Measurements from ENCODE around the gene NSD1.
"Not testable (repeated sequence)": the region's sequence is repeated elsewhere in the genome, so short reads cannot be mapped to it uniquely, and the experiment has no call there.

NSD1 gene

DNA sequence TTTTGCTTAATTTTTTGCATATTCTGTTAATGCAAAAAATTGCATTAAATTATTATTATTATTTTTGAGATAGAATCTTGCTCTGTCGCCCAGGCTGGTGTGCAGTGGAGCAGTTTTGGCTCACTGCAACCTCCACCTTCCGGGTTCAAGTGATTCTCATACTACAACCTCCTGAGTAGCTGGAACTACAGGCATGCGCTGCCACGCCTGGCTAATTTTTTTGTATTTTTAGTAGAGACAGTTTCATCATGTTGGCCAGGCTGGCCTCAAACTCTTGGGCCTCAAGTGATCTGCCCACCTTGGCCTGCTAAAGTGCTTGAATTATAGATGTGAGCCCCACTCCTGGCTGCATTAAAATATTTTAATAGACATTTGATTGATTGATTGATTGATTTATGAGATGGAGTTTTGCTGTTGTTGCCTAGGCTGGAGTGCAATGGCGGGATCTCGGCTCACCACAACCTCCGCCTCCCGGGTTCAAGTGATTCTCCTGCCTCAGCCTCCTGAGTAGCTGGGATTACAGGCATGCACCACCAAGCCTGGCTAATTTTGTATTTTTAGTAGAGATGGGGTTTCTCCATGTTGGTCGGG is 44.4 kb downstream of the NSD1 start:
- not testable (repeated sequence) for DNase-seq (ENCODE audit: low read depth)

DNA sequence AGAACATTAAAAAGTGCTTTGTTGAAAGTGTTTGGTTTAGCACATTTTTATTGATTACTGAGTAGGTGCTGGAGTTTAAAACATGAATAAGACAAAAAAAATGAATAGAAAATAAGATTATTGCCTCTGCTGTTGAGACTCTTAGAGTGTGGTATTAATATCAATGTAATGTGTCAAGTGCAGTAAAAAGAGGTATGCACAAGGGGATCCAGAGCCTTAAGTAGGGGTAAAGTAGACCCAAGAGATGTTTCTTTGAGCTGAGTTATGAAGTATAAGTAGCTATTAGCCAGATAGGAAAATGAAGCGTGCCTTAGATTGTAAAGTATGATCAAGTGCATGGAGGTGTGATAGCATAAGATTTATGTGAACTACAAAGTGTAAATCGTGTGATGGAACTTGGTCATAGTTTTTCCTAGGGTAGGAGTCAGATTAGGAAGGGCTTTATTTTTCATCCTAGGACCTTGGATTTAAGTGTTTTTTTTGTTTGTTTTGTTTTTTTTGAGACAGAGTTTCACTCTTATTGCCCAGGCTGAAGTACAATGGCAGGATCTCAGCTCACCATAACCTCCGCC is 45.2 kb downstream of the NSD1 start:
- DNase-seq (ENCODE audit: low read depth), result no peak

DNA sequence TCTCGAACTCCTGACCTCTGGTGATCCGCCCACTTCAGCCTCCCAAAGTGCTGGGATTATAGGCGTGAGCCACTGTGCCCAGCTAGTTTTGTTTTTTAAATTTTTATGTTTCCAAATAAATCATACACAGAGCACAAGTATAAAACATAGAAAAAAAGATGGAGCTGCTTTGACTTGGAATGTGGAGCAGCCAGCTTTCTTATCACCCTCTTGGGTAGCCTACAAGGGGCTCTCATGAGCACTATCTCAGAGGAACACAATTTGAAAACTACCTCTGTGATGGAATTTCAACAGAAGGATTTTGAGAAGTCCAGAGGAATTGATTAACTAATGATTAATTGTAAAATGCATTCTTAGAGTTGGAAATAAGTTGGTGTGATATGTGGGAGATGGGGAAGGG is 45.9 kb downstream of the NSD1 start:
- no peak for DNase-seq (ENCODE audit: low read depth)

DNA sequence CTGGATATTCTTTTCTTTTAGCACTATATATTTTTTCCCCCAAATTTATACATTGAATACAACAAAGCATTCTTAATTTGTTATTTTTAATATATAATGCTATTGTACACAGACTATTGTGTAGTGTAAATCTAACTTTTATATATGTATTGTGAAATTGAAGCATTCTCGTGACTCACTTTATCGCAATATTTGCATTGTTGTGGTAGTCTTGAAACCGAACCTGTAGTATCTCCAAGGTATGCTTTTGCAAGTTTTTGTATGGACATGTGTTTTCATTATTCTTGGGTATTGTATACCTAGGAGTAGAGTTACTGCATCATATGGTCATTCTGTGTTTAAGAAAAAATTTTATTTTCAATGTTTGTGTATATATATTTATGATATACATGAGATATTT is 49.6 kb downstream of the NSD1 start:
- DNase-seq (ENCODE audit: low read depth), result no peak

DNA sequence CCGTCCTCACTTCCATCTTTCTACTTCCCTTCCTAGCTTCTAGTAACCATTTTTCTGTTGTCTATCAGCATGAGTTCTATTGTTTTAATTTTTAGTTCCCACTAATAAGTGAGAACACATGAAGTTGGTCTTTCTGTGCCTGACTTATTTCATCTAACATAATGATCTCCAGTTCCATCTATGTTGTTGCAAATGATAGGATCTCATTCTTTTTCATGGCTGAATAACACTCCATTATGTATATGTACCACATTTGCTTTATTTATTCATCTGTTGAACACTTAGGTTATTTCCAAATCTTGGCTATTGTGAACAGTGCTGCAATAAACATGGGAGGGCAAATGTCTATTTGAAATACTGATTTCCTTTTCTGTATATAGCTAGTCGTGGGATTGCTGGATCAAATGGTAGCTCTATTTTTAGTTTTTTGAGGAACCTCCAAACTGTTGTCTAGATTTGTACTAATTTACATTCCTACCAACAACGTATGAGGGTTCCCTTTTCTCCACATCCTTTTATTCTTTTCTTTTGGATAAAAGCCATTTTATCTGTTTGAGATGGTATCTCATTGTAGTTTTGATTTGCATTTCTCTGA is 50.3 kb downstream of the NSD1 start:
- no peak for DNase-seq (ENCODE audit: low read depth)

DNA sequence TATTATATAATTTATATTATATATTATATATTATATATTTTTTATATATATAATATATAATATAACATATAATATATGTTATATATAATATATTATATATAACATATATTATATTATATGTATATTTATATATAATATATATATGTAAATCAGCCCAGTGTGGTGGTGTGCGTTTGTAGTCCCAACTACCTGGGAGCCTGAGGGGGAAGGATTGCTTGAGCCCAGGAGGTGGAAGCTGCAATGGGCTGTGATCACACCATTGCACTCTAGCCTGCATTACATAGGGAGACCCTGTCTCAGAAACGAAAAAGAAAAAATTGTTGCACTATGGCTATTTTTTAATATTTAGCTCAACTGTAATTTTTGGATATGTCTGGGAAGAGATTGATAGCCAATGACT is 52.4 kb downstream of the NSD1 start:
- DNase-seq (ENCODE audit: low read depth), result no peak

DNA sequence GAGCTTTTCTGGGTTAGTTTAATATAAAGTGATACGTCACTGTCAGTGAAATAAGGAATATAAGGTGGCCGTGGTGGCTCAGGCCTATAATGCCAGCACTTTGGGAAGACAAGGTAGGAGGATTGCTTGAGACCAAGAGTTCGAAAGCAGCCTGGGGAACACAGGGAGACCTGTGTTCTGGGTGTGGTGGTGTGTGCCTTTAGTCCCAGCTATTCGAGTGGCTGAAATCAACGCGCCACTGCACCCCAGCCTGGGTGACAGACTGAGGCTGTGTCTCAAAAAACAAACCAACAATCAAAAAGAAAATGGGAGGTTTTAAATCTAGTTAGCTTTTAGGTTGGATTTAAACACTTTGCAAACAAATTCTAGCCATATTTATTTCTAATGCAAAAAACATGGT is 53.1 kb downstream of the NSD1 start:
- DNase-seq (ENCODE audit: low read depth), result no peak

DNA sequence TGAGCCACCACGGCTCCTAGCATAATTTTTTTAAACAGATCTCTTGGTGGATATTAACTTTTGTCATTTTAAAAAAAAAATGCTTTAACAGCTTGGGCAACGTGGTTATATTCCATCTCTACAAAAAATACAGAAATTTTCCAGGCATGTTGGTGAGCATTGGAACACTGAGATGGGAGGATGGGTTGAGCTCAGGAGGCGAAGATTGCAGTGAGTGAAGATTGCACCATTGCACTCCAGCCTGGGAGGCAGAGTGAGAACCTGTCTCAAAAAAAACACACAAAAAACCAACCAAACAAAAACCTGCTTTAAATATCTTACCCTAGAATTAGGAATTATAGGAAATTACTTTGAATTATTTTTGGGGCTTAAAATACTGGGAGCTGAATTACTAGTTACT is 55.2 kb downstream of the NSD1 start:
- no peak for DNase-seq (ENCODE audit: low read depth)

DNA sequence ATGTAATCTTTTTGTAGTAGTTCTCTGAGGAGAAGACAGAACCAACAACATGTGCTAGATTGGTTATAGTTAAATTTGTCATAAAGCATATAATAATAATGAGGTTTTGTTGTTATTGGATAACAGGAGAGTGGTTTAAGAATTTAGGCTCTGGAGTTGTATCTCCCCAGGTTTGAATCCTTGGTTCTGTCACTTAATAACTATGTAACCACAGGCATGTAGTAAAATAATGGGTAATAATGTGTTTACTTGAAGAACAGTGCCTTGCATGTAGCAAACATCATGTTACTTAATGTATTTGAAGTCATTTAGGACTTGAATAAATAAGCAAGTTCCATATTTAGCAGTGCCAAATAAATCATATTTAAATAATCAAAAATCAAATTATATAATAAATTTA is 55.8 kb downstream of the NSD1 start:
- DNase-seq (ENCODE audit: low read depth), result no peak

DNA sequence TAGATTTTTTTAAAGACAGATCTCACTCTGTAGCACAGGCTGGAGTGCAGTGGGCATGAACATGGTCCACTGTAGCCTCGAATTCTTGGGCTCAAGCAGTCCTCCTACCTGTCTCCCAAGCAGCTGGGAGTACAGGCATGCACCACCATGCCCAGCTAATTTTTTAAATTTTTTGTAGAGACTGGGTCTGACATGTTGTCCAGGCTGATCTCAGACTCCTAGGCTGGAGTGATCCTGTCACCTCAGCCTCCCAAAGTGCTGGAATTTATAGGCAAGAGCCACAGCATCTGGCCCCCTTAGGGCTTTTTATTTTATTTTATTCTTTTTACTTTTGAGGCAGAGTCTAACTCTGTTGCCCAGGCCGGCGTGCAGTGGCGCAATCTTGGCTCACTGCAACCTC is 56.4 kb downstream of the NSD1 start:
- no peak for DNase-seq (ENCODE audit: low read depth)

DNA sequence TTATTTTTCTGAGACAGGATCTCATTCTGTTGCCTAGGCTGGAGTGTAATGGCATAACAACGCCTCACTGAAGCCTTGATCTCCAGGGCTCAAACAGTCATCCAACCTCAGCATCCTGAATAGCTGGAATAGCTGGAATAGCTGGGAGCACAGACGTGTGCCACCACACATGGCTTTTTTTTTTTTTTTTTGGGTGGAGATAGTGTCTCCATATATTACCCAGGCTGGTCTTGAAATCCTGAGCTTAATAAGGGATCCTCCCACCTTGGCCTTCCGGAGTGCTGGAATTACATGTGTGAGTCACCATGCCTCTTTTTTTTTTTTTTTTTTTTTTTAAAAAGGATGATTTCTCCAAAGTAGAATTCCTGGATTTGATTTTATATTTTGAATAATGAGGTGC is 60.7 kb downstream of the NSD1 start:
- no peak for DNase-seq (ENCODE audit: low read depth)

DNA sequence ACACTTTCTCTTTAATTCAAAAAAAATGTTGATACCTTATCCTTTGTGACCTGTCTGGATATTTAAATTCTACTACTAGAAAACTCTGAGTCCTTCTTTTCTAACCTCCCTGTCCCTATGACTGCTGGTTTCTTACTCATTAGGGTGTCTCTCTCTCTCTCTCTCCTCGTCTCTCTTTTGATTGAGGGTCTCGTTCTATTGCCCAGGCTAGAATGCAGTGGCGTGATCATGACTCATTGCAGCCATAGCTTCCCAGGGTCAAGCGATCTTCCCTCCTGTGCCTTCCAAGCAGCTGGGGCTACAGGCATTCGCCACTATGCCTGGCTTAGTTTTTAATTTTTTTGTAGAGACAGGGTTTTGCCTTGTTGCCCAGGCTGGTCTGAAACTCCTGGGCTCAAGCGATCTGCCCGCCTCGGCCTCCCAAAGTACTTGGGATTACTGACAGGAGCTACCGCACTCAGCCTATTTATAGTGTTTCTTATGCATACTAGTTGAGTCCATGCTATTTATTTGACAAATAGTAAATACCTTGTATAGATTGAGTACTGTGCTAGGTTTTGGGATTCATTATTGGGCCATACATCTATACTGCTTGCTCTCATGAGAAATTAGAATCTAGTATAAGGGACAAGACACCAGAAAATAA is 61.9 kb downstream of the NSD1 start:
- no peak for DNase-seq (ENCODE audit: low read depth)

DNA sequence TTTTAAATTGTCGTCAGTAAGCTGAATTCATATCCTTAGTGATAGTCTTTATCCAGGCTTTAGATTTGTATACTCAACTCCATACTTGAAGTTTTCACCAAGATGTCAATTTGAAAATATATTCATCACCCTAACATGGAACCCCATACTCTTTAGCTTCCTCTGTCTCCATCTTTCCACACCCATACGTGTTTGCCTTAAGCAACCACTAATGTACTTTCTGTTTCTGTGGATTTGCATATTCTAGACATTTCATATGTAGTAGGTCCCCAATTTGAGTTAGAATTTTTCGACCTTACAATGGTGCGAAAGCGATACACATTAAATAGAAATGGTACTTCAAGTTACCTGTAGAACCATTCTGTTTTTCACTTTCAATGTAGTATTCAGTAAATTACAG is 65.2 kb downstream of the NSD1 start:
- no peak for DNase-seq (ENCODE audit: low read depth)

DNA sequence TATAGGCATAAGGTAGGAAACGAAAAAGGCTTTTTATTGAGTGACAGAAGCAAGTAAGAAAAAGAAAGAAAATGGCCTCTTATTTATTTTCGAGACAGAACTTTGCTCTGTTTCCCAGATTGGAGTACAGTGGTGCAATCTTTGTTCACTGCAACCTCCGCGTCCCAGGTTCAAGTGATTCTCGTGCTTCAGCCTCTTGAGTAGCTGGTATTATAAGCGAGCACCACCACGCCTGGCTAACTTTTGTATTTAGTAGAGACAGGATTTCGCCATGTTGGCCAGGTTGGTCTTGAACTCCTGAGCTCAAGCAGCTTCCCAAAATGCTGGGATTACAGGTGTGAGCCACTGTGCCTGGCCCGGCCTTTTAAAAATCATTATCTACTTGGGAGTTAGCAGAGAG is 70.7 kb downstream of the NSD1 start:
- DNase-seq (ENCODE audit: low read depth), result no peak

DNA sequence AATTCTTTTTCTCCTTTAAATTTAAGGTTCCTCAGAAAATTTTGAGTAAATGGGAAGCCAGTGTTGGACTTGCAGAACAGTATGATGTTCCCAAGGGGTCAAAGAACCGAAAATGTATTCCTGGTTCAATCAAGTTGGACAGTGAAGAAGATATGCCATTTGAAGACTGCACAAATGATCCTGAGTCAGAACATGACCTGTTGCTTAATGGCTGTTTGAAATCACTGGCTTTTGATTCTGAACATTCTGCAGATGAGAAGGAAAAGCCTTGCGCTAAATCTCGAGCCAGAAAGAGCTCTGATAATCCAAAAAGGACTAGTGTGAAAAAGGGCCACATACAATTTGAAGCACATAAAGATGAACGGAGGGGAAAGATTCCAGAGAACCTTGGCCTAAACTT is 76.0 kb downstream of the NSD1 start:
- no peak for DNase-seq (ENCODE audit: low read depth)

DNA sequence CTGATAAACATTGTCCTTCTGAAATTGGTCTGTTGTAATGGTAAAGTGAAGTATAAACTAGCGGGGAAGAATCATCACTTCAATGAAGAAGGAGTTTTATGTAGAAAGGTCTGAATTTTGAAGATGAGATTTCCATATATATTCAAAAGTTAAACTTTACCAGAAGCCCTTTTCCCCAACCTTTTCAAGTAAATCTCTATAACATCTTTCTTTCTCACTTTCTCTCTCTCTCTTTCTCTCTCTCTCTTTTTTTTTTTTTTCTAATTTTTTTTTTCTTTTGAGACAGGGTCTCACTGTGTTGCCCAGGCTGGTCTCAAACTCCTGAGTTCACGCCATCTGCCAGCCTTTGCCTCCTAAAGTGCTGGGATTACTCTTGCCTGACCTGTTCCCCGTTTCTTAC is 78.7 kb downstream of the NSD1 start:
- DNase-seq (ENCODE audit: low read depth), result no peak

DNA sequence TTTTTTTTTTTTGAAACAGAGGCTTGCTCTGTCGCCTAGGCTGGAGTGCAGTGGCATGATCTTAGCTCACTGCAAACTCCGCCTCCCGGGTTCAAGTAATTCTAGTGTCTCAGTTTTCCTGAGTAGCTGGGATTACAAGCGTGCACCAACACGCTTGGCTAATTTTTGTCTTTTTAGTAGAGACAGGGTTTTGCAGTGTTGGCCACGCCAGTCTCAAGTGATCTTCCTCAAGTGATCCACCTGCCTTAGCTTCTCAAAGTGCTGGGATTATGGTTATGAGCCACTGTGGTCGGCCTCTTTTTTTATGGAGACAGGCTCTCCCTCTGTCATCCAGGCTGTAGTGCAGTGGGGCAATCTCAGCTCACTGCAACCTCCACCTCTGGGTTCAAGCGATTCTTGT is 87.0 kb downstream of the NSD1 start:
- no peak for DNase-seq (ENCODE audit: low read depth)

DNA sequence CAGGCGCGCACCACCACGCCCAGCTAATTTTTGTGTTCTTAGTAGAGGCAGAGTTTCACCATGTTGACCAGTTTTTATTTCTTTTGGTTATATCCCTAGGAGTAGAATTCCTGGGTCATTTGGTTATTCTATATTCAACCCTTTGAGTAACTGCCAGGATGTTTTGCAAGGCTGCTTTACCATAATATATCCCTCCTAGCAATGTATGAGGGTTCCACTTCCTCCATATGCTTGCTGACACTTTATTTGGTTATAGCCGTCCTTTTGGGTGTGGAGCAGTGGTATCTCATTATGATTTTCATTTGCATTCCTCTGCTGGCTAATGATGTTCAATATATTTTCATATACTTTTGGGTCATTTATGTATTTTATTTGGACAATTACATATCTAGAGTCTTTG is 88.7 kb downstream of the NSD1 start:
- no peak for DNase-seq (ENCODE audit: low read depth)

DNA sequence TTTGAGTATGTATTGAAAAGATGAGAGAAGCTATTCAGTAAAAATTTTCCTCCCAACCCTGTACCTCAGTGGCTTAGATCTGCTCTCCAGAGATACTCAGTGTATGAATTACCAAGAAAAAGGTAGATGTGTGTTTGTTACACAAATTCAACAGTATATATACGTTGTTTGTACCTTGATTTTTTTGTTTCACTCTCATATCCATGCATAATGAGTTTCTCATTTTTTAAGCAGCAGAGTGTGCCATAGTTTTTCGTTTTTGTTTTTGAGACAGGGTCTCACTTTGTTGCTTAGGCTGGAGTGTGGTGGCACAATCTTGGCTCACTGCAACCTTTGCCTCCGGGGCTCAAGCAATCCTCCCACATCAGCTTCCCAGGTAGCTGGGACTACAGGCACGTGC is 92.2 kb downstream of the NSD1 start:
- DNase-seq (ENCODE audit: low read depth), result no peak

DNA sequence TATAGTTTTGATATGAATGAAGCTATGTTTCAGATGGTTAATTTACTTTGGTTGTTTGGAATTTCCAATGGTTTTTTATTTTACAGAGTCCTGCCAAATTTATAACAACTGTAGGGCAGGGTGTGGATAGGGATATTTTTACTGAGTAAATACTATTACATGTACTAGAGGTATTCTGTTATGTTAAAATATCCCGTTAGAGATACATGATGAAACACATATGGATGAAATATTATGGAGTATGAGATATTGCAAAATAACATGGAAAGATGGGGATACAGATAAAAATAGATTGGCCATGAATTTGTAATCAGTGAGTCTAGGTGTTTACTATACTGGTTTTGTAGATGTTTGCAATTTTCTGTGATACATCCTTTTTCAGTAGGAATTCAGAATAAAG is 93.3 kb downstream of the NSD1 start:
- DNase-seq (ENCODE audit: low read depth), result no peak

DNA sequence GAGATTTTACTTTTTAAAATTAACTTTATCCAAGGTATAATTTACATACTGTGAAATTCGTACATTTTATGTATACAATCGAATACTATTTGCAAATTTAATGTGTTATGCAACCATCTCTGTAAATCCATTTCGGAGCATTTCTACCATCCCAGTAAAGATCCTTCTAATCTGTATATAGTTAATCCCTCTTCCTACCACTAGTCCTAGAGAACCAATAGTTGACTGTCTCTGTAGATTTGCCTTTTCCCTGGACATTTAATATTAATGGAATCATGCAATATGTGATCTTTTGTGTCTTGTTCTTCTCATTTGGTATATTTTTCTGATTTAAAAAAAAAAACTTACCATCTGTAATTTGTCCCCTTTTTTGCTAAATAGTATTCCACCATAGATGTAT is 95.2 kb downstream of the NSD1 start:
- no peak for DNase-seq (ENCODE audit: low read depth)

DNA sequence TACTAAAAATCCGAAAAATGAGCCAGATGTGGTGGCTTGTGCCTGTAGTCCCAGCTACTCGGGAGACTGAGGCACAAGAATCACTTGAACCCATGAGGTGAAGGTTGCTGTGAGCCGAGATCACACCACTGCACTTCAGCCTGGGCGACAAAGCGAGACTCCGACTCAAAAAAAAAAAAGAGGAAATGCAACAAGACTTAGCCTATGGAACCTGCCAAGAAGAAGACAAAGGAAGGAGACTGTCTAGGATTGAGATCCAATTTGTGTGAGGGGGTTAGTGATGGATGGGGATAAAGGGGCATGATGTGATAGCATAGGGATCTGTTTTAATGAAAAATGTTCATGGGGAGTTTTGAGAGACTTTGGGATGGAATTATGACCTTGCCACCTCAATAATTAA is 97.1 kb downstream of the NSD1 start:
- DNase-seq (ENCODE audit: low read depth), result no peak

DNA sequence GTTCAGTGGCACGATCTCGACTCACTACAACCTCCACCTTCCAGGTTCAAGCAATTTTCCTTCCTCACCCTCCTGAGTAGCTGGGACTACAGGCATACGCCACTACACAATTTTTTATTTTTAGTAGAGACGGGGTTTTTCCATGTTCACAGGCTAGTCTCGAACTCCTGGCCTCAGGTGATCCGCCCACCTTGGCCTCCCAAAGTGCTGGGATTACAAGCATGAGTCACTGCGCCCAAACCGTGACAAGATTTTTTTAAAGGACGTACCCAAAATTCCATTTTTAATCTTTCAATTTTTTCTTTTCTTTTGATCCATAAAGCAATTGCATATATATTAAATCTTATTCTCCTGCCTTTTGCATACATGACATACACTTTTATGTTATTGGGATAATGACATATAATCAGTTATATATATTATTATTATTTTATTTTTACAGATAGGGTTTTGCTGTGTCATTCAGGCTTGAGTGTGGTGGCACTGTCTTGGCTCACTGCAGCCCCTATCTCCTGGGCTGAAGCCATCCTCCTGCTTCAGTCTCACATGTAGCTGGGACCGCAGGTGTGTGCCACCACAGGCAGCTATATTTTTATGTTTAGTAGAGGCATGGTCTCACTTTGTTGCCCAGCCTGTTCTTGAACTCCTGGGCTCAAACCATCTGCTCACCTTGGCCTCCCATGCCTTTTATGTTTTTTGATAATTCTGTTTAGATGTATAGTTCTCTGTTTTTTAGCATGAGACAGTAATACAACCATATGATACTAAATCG is 98.1 kb downstream of the NSD1 start:
- DNase-seq (ENCODE audit: low read depth), result no peak

All from stimulated activated CD4-positive, alpha-beta T cell treated with anti-CD3 and anti-CD28 coated beads, Interleukin-2, amount 100 ng/mL, for 4 hours (primary cell).